OCI-LY7 (cell line): Measurements from ENCODE around the gene DSC1. TPM values are rescaled to one million over a fixed set of nuclear protein-coding genes. Genes with fewer than 3 reads are reported as not detected.

Experiments used
- BruUV-seq: library from RNA; stranded (reverse); fragments of 400-500 nt; replicated peaks from 2 replicates; lab custom pipeline; 2021; lab: Mats Ljungman, UMichigan
- CTCF ChIA-PET: fragments of 300-600 bp; sonication (Branson Sonifier 250); formaldehyde crosslinking; loops from one replicate; lab custom pipeline; 2022; ENCODE audit warnings: antibody characterized with exemption; ENCODE audit not compliant: unreplicated experiment; lab: Charles Lee
- POLR2A ChIA-PET: fragments of 300-600 bp; sonication (Branson Sonifier 250); formaldehyde crosslinking; loops from one replicate; lab custom pipeline; 2022; ENCODE audit warnings: antibody characterized with exemption; lab: Charles Lee
- DNase-seq: peaks from one replicate; pipeline ENCODE4 v3.0.0-alpha.2; 2015; ENCODE audit warnings: low spot score
- H2AFZ ChIP-seq: fragments of 200-600 bp; sonication (generic), shearing (Covaris generic); 2 replicates; pipeline ENCODE4 v1.6.1; 2014; ENCODE audit warnings: mild to moderate bottlenecking, antibody characterized with exemption, low read length, moderate library complexity
- H3K27ac ChIP-seq: fragments of 200-600 bp; sonication (generic); 2 replicates; pipeline ENCODE4 v1.5.1; 2014; ENCODE audit warnings: mixed run types, low read depth, mild to moderate bottlenecking, moderate library complexity, low read length, inconsistent platforms; ENCODE audit not compliant: poor library complexity, severe bottlenecking
- H3K36me3 ChIP-seq: fragments of 200-600 bp; sonication (generic); 2 replicates; pipeline ENCODE4 v1.6.1; 2014; ENCODE audit warnings: mild to moderate bottlenecking, antibody characterized with exemption, low read length, moderate library complexity, mixed read lengths; ENCODE audit not compliant: insufficient read depth
- H3K4me1 ChIP-seq: fragments of 200-600 bp; sonication (generic); 2 replicates; pipeline ENCODE4 v1.5.1; 2014; ENCODE audit warnings: mild to moderate bottlenecking, low read length; ENCODE audit not compliant: insufficient read depth, poor library complexity, severe bottlenecking
- H3K4me2 ChIP-seq: fragments of 200-600 bp; sonication (generic); 2 replicates; pipeline ENCODE4 v1.6.1; 2014; ENCODE audit warnings: mild to moderate bottlenecking, low read length
- H3K4me3 ChIP-seq: fragments of 200-600 bp; sonication (generic); 2 replicates; pipeline ENCODE4 v1.5.1; 2014; ENCODE audit warnings: mild to moderate bottlenecking, low read depth, low read length; ENCODE audit not compliant: poor library complexity, severe bottlenecking
- H3K79me2 ChIP-seq: fragments of 200-600 bp; sonication (generic); 2 replicates; pipeline ENCODE4 v1.6.1; 2016; ENCODE audit warnings: low read depth, mild to moderate bottlenecking, low read length, moderate library complexity, mixed read lengths; ENCODE audit not compliant: insufficient read depth
- H3K9me2 ChIP-seq: fragments of 200-600 bp; sonication (generic); 2 replicates; pipeline ENCODE4 v1.6.1; 2016; ENCODE audit warnings: mild to moderate bottlenecking, low read length, mixed read lengths; ENCODE audit not compliant: insufficient read depth
- H3K9me3 ChIP-seq: fragments of 200-600 bp; sonication (generic); 2 replicates; pipeline ENCODE4 v1.6.1; 2014; ENCODE audit warnings: mild to moderate bottlenecking, mixed run types, low read length, mixed read lengths
- H4K20me1 ChIP-seq: fragments of 200-600 bp; sonication (generic); 2 replicates; pipeline ENCODE4 v1.6.1; 2014; ENCODE audit warnings: mild to moderate bottlenecking, antibody characterized with exemption, low read length, moderate library complexity, mixed read lengths; ENCODE audit not compliant: insufficient read depth
- EZH2phosphoT487 ChIP-seq: fragments of 200-600 bp; sonication (generic); IDR thresholded peaks from 2 replicates; pipeline ENCODE4 v1.6.1; 2018; ENCODE audit warnings: low read depth, borderline replicate concordance, mild to moderate bottlenecking, mixed run types, antibody characterized with exemption, low read length, moderate library complexity, mixed read lengths
- intact Hi-C: fragments of 100-400 bp; cut with micrococcal nuclease; formaldehyde crosslinking; loops from one replicate; pipeline ENCODE4 v1.10.0; 2022; ENCODE audit not compliant: unreplicated experiment
- total RNA-seq, 2 experiments: library from RNA; depleted of rRNA in 1 of 2; stranded (reverse); fragments of >200 nt in 1 of 2; shearing (Covaris generic) in 1 of 2; gene quantifications; 2 replicates each; pipeline ENCODE4 v1.2.3, GENCODE V29; 2014 to 2022
- TF ChIP-seq, protein P1 (sequence below): fragments of 200-600 bp; sonication (generic); conservative IDR thresholded peaks from 2 replicates; pipeline ENCODE4 v1.5.1; 2014; ENCODE audit warnings: mild to moderate bottlenecking, antibody characterized with exemption, low read length, moderate library complexity, mixed read lengths

The DSC1 gene
- total RNA-seq, 2 experiments from 2014 or later: not detected

DNA sequence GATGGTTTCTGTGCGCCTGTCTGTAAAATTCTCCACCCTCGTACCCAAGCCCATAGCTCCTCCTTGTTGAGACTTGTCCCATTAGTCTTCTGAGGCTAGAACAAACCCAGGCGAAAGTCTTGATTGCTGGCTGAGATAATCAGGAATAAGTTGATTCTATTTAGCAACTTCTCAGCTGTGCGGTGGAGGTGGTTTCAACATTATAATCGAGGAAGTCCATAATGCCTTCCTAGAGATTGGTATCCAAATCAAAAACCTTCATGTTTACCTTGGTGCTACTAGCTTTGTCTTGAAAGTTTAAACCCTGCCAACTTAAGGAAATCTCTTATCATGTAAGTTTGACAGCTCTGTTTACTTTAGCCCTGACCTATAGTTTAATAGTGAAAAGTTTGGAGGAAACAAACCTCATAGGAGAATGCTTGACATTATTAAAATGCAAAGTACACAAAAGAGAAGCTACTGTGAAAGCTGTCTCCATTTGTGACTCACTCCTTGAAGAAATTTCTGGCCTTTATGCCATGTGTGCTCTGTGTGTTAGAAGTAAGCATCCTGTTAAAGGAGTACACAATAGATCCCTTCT, 36.6 kb upstream of the DSC1 start:
- ChIA-PET POLR2A (interaction anchor here (0.7 kb wide), 1 partner anchor 99 kb away, joined by 3 read pairs; no protein-coding TSS in a partner anchor), CTCF (no interaction called here)
- no peaks in the 10 kb centered on the region for H3K9me3 ChIP-seq
- no peaks in the 10 kb centered on the region for H3K36me3 ChIP-seq
- TF ChIP-seq, protein P1, sequence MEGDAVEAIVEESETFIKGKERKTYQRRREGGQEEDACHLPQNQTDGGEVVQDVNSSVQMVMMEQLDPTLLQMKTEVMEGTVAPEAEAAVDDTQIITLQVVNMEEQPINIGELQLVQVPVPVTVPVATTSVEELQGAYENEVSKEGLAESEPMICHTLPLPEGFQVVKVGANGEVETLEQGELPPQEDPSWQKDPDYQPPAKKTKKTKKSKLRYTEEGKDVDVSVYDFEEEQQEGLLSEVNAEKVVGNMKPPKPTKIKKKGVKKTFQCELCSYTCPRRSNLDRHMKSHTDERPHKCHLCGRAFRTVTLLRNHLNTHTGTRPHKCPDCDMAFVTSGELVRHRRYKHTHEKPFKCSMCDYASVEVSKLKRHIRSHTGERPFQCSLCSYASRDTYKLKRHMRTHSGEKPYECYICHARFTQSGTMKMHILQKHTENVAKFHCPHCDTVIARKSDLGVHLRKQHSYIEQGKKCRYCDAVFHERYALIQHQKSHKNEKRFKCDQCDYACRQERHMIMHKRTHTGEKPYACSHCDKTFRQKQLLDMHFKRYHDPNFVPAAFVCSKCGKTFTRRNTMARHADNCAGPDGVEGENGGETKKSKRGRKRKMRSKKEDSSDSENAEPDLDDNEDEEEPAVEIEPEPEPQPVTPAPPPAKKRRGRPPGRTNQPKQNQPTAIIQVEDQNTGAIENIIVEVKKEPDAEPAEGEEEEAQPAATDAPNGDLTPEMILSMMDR: no peak
- TF ChIP-seq EZH2phosphoT487: no peak
- H3K27ac ChIP-seq: no peak overlapping the region
- intact Hi-C loops: no loop called here
- H2AFZ ChIP-seq: no peak overlapping the region
- no peak for DNase-seq
- no peaks in the 10 kb centered on the region for H3K79me2 ChIP-seq
- no peak overlapping the region for H3K4me2 ChIP-seq
- H3K9me2 ChIP-seq: no peaks in the 10 kb centered on the region
- no peak overlapping the region for H3K4me3 ChIP-seq
- no peaks in the 10 kb centered on the region for H3K4me1 ChIP-seq
- no TSS peak for BruUV-seq
- no peaks in the 10 kb centered on the region for H4K20me1 ChIP-seq

DNA sequence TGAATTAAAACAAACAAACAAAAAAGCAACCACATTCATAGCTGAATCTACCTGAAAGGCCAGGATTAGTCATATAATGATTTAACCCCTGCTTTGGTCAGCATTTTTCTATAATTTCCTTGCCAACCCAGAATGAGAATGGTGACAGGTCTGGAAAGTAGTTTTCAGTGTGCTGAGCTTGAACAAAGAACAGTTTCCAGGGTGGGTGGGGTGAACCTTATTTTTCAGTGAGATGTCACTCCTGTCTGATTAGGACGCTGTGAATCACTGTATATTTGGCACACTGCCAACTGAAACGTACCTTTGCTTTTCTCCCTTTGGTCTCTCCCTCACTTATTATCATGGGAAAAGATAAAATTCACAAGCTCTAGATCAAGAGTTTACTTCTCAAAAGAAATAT, 35.0 kb upstream of the DSC1 start:
- no peak overlapping the region for H3K4me2 ChIP-seq
- H4K20me1 ChIP-seq: no peaks in the 10 kb centered on the region
- H3K4me3 ChIP-seq: no peak overlapping the region
- BruUV-seq: no TSS peak
- H2AFZ ChIP-seq: no peak overlapping the region
- H3K36me3 ChIP-seq: no peaks in the 10 kb centered on the region
- ChIA-PET POLR2A (no interaction called here), CTCF (no interaction called here)
- no peaks in the 10 kb centered on the region for H3K4me1 ChIP-seq
- TF ChIP-seq, protein P1: no peak
- no peak for TF ChIP-seq EZH2phosphoT487
- no peaks in the 10 kb centered on the region for H3K9me3 ChIP-seq
- no peaks in the 10 kb centered on the region for H3K9me2 ChIP-seq
- H3K27ac ChIP-seq: no peak overlapping the region
- no peaks in the 10 kb centered on the region for H3K79me2 ChIP-seq
- intact Hi-C loops: no loop called here
- no peak for DNase-seq

DNA sequence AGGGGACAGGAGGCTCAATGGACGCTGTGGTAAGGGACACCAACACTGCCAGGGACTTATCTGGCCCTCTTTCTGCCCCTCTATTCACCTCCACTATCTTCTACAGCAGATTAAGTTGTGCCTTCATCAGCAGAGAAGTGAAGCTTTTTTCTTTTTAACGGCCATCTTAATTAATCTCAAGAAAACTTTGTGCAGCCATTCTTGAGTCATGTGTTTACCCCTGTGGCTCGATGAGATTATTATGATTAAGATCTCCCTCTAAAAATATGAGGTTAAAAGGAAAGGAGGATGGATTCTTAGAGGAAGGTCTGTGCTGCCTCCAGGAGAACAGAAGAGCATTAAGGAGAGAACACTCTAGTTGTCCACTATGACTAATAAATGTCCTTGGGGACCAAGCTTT, 32.4 kb upstream of the DSC1 start:
- Histone ChIP-seq H2AFZ (no peak overlapping the region), H4K20me1 (no peaks in the 10 kb centered on the region), H3K9me2 (no peaks in the 10 kb centered on the region), H3K4me1 (no peaks in the 10 kb centered on the region), H3K9me3 (no peaks in the 10 kb centered on the region), H3K36me3 (no peaks in the 10 kb centered on the region), H3K27ac (no peak overlapping the region), H3K4me3 (no peak overlapping the region), H3K79me2 (no peaks in the 10 kb centered on the region), H3K4me2 (no peak overlapping the region)
- BruUV-seq: no TSS peak
- ChIA-PET POLR2A (no interaction called here), CTCF (no interaction called here)
- DNase-seq: no peak
- TF ChIP-seq EZH2phosphoT487: no peak
- TF ChIP-seq, protein P1: no peak
- intact Hi-C loops: no loop called here
